NCI-H524 (cell line): ENCODE measurements around the gene PIK3CD.

ENCODE experiments used
- DNase-seq, 2 experiments: peaks; one replicate each; lab custom pipeline; 2025; lab: John Stamatoyannopoulos, UW

Gene PIK3CD

DNA sequence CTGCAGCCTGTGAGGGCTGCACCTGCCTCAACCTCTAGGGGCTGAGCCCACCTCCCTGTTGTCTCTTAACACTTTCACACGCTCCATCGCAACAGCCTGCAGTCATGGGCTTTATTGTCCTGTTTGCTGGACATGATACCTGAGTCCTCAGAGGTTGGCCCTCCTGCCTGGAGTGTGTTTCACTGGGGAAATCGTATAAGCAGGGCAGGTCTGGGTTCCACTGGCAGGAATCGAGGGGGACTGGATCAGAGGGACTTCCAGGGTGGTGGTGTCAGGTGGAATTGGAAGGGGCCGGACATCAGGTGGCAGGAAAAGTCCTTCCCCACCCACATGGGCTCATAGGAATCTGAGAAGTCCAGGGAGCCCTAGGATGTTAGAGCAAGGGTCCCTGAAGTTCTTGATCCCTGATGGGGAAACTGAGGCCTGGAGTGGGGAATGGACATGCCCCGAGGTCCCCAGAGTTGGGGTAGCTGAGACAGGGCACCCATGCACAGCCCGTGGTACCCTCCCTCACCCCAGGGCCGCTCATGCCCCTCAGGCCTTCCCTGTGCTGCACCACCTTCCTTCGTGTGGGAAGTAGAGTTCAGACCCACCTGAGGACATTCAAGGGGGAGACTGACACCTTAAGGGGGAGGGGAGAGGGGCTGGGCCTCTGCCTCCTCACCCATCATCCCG lies 66.6 kb downstream of the PIK3CD start:
- no peak for DNase-seq

DNA sequence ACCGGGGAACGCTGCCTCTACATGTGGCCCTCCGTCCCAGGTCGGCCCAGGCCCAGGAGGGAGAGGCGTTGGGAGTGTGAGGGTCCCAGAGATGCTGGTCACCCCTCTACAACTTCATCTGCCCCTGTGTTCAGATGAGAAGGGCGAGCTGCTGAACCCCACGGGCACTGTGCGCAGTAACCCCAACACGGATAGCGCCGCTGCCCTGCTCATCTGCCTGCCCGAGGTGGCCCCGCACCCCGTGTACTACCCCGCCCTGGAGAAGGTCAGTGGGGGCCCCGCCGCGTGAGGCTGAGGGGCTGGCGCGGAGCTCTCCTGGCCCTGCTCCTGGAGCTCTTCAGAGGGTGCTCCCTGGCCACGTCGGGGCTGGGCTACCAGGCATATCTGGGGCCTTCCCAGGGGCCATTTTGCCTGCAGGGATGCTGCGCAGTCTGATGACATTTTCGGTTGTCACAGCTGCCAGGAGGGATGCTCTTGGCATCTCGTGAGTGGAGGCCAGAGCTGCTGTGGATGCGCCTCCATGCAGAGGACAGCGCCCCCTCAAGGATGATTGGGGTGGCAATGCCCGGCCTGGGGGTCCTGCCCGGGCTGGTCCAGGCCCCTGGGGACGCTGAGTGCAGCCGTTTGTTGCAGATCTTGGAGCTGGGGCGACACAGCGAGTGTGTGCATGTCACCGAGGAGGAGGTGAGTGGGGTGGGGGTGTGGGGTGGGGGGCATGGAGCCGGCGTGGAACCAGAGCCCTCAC lies 68.6 kb downstream of the PIK3CD start:
- DNase-seq, result no peak

DNA sequence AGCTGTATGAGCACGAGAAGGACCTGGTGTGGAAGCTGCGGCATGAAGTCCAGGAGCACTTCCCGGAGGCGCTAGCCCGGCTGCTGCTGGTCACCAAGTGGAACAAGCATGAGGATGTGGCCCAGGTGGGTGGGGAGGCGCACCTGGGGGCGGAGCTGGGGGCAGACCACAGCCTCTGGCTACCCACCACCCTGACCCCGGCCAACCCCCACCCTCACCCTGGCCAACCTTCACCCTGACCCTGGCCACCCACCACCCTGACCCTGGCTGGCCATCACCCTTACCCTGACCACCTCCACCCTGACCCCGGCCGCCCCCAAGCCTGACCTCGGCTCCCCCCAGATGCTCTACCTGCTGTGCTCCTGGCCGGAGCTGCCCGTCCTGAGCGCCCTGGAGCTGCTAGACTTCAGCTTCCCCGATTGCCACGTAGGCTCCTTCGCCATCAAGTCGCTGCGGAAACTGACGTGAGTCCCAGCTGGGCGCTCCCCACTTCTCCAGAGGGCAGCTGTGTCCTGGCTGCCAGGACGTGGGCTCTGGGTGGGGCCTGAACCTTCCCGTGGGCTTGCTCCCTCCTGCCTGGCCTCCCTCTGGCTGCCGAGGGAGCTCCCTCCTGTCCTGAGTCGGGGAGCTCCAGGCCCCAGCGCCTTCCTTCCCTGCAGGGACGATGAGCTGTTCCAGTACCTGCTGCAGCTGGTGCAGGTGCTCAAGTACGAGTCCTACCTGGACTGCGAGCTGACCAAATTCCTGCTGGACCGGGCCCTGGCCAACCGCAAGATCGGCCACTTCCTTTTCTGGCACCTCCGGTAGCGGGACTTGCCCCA lies 69.5 kb downstream of the PIK3CD start:
- no peak for DNase-seq

DNA sequence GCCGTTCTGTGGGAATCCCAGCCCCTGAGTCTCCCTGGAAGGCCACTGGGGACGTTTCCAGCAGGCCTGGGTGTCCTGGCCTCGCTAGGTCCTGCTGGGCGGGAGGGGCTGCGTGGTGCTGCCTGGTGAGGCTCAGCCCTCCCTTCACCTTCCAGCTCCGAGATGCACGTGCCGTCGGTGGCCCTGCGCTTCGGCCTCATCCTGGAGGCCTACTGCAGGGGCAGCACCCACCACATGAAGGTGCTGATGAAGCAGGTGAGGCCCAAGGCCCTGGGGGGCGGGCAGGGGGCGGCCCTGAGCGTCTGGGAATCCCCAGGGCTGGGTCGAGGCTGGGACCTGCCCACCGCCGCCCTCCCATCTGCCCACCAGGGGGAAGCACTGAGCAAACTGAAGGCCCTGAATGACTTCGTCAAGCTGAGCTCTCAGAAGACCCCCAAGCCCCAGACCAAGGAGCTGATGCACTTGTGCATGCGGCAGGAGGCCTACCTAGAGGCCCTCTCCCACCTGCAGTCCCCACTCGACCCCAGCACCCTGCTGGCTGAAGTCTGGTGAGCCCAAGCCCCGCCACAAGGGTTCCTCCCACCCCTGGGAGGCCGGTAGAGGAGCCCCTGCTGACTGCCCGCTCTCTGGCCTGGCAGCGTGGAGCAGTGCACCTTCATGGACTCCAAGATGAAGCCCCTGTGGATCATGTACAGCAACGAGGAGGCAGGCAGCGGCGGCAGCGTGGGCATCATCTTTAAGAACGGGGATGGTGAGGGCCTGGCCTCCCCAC lies 70.3 kb downstream of the PIK3CD start:
- peak; percentile 5 to 17 for DNase-seq

DNA sequence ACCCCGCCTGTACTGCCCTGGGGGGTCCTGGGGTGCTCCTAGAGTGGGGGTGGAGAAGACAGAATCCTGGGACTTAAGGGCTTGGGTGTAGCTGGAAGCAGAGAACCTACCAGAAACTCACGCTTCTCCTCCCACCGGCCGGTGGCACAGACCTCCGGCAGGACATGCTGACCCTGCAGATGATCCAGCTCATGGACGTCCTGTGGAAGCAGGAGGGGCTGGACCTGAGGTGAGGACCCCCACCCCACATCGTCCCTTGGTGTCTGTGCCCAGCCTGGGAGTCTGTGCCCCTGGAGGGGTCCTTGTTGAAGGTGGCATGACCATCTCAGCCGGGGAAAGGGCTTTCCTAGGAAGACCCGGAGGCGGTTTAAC lies 70.8 kb downstream of the PIK3CD start:
- DNase-seq, result no peak

DNA sequence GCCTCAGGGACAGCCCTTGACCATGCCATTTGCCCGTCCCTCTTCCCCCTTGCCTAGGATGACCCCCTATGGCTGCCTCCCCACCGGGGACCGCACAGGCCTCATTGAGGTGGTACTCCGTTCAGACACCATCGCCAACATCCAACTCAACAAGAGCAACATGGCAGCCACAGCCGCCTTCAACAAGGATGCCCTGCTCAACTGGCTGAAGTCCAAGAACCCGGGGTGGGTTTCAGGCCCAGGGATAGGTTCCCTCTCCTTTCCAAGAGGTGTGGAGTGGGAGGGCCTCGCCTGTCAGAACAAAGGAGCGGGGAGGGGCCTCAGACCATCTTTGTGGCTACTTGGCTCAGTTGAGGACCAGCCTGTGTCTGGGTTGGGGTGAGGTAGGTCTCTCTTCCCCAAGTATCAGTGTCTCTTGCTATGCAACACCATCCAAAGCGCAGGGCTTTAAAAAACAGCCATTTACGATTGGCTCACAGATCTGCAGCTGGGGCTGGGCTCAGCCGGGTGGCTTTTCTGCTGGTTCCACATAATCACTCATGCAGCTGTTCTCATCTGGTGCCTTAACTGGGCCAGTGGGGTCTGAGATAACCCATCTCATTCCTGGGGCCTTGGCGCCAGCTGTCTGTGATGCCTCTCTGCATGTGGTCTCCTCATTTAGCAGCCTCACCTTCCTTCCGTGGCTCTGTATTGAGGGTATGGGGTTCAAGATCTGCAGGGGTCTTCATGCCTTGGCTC lies 71.7 kb downstream of the PIK3CD start:
- DNase-seq, result no peak

DNA sequence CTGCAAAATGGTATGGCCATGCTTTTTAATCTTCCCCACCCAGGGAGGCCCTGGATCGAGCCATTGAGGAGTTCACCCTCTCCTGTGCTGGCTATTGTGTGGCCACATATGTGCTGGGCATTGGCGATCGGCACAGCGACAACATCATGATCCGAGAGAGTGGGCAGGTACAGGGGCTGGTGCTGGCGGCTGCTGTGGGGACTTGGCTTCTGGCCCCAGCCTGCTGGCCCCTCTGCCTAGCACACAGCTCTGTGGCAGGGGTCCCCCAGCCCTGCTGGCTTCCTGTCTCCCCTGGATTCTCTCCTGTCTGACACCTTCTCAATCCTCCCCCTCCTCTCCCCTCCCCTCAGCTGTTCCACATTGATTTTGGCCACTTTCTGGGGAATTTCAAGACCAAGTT lies 72.4 kb downstream of the PIK3CD start:
- DNase-seq, result no peak

DNA sequence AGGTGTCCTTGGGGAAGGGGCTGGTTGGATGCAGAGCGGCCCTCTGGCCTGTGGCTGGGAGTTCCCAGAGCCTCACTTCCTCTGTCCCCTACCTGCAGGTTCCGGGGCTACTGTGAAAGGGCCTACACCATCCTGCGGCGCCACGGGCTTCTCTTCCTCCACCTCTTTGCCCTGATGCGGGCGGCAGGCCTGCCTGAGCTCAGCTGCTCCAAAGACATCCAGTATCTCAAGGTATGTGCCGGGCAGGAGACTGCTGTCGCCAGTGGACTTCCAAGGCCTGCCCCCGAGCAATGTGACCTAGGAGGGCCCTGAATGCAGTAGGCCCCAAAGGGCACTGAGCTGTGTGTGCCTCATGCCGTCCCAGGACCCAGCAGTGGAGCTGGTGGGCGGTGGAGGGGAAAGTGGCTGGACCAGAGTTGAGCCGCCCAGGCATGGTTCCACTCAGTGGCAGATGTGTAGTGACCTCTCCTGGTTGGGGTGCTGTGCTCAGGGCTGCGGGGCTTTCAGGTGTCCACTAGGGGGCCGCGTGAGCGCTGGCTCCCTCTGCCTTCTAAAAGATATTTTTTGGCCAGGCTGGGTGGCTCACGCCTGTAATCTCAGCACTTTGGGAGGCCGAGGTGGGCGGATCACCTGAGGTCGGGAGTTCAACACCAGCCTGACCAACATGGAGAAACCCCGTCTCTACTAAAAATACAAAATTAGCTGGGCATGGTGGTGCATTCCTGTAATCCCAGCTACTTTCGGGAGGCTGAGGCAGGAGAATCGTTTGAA lies 73.4 kb downstream of the PIK3CD start:
- peak in 1 of 2 experiments; percentile 65 for DNase-seq

DNA sequence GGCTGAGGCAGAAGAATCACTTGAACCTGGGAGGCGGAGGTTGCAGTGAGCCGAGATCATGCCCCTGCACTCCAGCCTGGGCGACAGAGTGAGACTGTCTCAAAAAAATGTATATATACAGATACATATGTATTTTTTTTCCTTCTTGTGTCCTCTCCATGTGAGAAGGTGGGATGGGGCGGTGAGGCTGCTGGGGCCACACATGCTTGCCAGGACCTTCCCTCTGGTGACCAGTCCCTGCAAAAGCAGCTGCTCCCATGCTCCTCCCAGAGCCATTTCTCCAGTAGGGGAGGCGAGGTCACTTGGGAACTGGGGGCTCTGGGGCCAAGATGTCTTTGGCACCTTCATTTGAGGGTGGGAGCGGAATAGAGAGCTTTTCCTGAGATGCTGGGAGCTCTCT lies 74.9 kb downstream of the PIK3CD start:
- DNase-seq, result no peak

DNA sequence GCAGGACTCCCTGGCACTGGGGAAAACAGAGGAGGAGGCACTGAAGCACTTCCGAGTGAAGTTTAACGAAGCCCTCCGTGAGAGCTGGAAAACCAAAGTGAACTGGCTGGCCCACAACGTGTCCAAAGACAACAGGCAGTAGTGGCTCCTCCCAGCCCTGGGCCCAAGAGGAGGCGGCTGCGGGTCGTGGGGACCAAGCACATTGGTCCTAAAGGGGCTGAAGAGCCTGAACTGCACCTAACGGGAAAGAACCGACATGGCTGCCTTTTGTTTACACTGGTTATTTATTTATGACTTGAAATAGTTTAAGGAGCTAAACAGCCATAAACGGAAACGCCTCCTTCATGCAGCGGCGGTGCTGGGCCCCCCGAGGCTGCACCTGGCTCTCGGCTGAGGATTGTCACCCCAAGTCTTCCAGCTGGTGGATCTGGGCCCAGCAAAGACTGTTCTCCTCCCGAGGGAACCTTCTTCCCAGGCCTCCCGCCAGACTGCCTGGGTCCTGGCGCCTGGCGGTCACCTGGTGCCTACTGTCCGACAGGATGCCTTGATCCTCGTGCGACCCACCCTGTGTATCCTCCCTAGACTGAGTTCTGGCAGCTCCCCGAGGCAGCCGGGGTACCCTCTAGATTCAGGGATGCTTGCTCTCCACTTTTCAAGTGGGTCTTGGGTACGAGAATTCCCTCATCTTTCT lies 75.5 kb downstream of the PIK3CD start:
- no peak for DNase-seq

DNA sequence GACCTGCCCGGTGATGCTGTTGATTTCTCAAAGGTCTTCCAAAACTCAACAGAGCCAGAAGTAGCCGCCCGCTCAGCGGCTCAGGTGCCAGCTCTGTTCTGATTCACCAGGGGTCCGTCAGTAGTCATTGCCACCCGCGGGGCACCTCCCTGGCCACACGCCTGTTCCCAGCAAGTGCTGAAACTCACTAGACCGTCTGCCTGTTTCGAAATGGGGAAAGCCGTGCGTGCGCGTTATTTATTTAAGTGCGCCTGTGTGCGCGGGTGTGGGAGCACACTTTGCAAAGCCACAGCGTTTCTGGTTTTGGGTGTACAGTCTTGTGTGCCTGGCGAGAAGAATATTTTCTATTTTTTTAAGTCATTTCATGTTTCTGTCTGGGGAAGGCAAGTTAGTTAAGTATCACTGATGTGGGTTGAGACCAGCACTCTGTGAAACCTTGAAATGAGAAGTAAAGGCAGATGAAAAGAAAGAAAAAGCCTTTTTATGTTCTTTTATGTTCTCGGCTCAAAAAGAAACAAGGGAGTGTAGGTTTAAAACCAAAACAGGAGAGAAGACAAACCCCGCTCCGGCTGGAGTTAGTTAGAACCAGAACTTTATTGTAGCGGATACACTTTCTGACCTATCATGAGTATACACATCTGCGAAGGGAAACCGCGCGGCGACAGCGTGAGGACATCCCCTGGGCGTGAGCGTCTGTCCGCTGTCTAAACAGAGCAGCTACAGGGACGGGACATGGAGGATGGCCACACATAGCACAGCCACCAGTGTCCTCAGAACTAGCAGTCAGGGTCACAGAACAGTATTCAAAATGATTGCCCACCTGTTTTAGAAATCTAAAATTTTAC lies 77.1 kb downstream of the PIK3CD start:
- DNase-seq, result no peak

DNA sequence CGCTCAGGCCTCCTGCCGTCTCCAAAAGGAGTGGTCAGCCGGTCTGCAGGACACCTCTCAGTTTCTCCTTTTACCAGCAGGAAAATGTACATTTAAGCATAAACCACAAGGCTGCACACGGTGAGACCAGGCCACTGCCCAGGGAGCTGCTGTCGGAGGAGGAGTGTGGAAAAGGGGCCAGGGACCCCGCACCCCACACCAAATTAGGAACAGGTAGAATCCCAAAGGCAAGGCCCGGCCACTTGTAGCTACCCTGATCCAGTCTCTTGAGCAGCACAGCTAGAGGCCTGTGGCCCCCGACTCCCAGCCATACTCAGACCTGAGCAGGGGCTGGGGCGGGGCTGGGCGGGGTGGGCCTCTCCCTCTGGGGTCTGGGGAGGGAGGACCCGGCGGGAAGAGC lies 78.0 kb downstream of the PIK3CD start:
- no peak for DNase-seq

DNA sequence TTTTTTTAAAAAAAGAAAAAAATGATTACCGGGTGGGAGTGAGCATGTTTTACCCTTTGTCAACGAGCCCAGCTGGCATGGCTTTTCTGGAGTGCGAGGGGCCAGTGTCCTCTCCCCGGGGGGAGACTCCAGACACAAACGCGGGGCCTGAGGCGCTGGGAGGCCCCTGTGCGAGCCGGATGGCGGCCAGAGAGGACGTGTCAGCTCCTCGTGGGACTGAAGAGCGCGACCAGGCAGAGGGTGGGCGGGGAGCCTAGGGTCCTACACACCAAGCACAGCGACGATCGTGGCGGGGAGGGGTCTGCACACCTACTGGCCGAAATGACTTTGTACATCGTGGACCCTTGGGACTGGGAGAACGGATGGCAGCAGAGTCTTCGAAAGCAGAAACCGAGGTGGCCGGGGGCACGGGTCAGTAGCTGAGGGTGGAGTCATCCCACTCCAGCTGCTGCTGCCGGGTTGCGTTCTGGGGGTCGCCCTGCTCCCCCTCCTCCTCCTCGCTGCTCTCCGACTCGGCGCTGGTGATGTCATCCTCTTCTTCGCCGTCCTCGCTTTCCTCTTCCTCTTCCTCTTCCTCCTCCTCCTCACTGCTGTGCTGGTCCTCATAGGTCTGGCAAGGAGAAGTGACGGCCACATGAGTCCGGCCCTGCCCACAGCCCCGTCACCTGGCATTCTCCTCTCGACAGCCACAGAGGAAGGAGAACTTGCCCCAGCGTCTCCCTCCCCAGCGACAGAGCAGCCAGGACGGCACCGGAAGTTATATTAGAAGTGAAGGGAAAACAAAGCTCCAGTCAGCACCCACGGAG lies 78.8 kb downstream of the PIK3CD start:
- DNase-seq, result no peak

DNA sequence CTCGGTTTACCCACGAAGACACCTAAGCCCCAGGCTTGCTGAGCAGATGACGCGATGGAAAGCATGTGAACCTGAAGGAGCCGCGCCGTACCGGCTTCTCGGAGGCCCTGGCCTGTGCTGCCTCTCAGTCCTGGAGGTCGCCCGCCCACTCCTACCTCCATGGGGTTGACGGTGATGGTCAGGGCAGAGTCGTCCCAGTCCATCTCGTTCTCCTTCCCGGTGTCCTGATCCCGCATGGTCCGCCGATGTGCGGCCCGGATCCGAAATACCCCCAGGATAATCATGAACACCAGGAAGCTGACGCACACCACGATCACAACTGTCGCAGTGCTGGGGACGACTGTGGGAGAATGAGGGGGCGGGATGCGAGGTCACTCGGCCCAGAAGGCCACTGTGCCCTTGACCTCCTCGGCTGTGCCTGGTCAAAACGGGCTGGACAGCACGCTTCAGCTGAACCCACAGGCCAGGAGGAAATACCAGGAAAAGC lies 79.6 kb downstream of the PIK3CD start:
- DNase-seq, result no peak

DNA sequence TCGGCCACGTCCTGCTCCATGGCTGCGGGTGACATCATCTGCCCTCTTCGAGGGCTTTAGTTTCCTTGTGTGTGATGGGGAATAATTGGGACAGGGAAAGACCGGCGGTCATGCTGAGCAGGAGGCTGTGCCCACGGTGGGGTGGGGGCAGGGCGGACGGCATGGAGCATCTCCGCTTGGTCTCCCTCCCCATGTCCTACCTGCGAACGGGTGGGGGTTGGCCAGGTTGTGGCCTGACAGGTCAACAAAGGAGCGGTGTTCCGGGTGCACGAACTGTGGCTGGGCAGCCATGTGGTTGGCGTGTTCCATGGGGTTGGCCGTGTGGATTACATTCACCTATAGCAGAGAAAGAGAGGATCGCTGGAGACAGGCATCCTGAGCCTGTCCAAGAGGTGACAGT lies 80.0 kb downstream of the PIK3CD start:
- no peak for DNase-seq

DNA sequence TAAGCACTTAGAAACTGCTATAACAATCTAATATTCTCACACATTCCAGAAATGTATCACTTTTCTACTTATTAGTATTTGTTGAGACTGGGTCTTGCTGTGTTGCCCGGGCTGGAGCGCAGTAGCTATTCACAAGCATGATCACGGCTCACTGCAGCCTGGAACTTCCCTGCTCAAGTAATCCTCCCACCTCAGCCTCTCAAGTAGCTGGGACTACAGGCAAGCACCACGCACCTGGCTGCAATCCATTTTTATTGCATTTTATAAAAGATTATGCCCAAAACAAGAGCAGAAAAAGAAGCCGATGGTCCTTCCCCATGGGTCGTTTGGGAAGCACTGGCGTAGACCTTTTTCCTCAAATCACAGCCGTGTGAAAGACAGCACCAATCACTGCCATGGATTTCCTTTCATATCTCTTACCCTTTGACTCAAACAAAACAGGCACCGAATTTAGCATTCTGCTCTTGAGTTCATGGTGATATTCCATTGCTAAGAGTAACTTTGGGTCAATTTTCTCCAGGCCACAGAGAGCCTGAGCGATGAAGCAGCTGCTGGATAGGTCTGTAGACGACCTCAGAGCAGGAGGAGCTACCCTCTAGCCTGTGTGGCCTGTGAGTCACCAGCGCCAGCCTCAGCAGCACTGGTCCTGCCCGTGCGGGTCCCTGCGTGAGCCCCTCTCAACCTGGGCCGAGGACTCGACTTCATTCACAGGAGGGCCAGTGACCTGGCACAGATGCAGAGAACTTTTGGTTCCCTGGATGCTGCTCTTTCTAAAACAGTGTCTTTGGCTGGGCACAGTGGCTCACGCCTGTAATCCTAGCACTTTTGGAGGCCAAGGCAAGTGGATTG lies 80.8 kb downstream of the PIK3CD start:
- DNase-seq, result no peak

DNA sequence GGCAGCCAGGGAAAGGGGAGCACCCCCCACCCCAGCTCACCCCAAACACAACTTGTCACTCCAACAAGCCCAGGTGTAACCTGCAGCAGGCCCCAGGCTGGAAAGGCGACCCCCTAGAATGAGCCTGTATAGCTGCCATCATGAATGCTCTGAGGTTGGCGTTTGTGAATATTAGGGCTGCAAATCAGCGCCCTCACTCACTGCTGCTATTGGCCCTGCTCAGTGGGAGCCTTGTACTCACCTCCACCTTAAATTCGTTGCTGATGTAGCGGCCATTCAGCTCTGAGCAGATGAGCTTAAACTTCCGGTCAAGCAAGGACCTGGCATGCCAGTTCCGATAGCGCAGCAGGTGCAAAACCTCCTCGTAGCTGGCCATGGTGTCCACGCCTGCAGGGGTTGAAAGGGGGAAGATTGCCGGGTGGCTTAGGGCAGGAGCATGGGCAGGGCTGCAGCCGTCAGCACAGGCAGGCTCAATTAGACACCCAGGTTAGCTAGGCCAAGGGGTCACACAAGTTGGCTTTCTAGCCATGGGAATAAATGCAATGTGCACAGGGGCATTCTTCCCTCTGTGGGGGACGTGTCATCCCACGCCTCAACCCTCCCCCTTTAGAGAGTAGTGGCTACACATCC lies 81.7 kb downstream of the PIK3CD start:
- no peak for DNase-seq
